Liver (tissue), 9 donors: Measurements from ENCODE around the gene PRCC. TPM values are rescaled to one million over a fixed set of nuclear protein-coding genes. Genes with fewer than 3 reads are reported as not detected.

ENCODE experiments used
- DNase-seq: peaks from one replicate; pipeline ENCODE4 v3.0.0-alpha.2; 2017; ENCODE audit warnings: low spot score
- H3K27ac ChIP-seq, 2 donors: one replicate each; pipeline ENCODE4 v1.7.0; 2013; ENCODE audit warnings: inconsistent platforms in 2 of 2, low read length in 2 of 2, control low read depth in 1 of 2, low read depth in 1 of 2, mild to moderate bottlenecking in 1 of 2
- H3K27me3 ChIP-seq, 4 donors: one replicate each; pipeline versions ENCODE4 v1.6.1 to v1.7.0; 2013; ENCODE audit warnings: low read length in 3 of 4, inconsistent platforms in 1 of 4, mild to moderate bottlenecking in 1 of 4, moderate library complexity in 1 of 4; ENCODE audit not compliant: control insufficient read depth in 4 of 4, insufficient read depth in 4 of 4
- H3K36me3 ChIP-seq, 4 donors: one replicate each; pipeline versions ENCODE4 v1.6.1 to v1.7.0; 2013; ENCODE audit warnings: low read length in 3 of 4, mild to moderate bottlenecking in 3 of 4, low read depth in 1 of 4, moderate library complexity in 1 of 4; ENCODE audit not compliant: control insufficient read depth in 4 of 4, insufficient read depth in 3 of 4
- H3K4me1 ChIP-seq, 4 donors: one replicate each; pipeline versions ENCODE4 v1.6.1 to v1.7.0; 2013; ENCODE audit warnings: low read length in 3 of 4, mild to moderate bottlenecking in 3 of 4, moderate library complexity in 1 of 4; ENCODE audit not compliant: control insufficient read depth in 4 of 4, insufficient read depth in 4 of 4
- H3K4me3 ChIP-seq, 3 donors: one replicate each; pipeline versions ENCODE4 v1.6.1 to v1.7.0; 2013; ENCODE audit warnings: low read length in 3 of 3, control low read depth in 1 of 3, low read depth in 1 of 3, mild to moderate bottlenecking in 1 of 3
- H3K9ac ChIP-seq, 2 donors: one replicate each; pipeline ENCODE4 v1.7.0; 2013; ENCODE audit warnings: low read length in 2 of 2, mild to moderate bottlenecking in 2 of 2, moderate library complexity in 2 of 2, control low read depth in 1 of 2, low read depth in 1 of 2
- H3K9me3 ChIP-seq, 4 donors: one replicate each; pipeline versions ENCODE4 v1.6.1 to v1.7.0; 2013; ENCODE audit warnings: low read length in 3 of 4; ENCODE audit not compliant: control insufficient read depth in 4 of 4
- ATF3 ChIP-seq: IDR thresholded peaks from 2 replicates; pipeline ENCODE4 v1.6.1; 2016; ENCODE audit warnings: antibody characterized with exemption
- CTCF ChIP-seq: fragments of 150-350 bp; IDR thresholded peaks from 2 replicates; pipeline ENCODE4 v1.5.1; 2017; ENCODE audit warnings: improper control_type of control experiment, low read depth, low read length; ENCODE audit not compliant: missing input control
- EGR1 ChIP-seq, 2 donors: IDR thresholded peaks; 2 replicates each; pipeline ENCODE4 v1.6.1; 2016 to 2018; ENCODE audit warnings: antibody characterized with exemption in 2 of 2, low read depth in 2 of 2
- FOXA1 ChIP-seq: IDR thresholded peaks from 2 replicates; pipeline ENCODE4 v1.6.1; 2016; ENCODE audit warnings: antibody characterized with exemption
- FOXA2 ChIP-seq: IDR thresholded peaks from 2 replicates; pipeline ENCODE4 v1.6.1; 2016; ENCODE audit warnings: antibody characterized with exemption
- GABPA ChIP-seq, 2 donors: IDR thresholded peaks in 1 of 2; conservative IDR thresholded peaks in 1 of 2; 2 replicates each; pipeline ENCODE4 v1.6.1; 2016; ENCODE audit warnings: antibody characterized with exemption in 2 of 2, mild to moderate bottlenecking in 1 of 2, moderate library complexity in 1 of 2
- HNF4A ChIP-seq, 2 donors: conservative IDR thresholded peaks; 2 replicates each; pipeline ENCODE4 v1.6.1; 2016; ENCODE audit warnings: antibody characterized with exemption in 2 of 2, mild to moderate bottlenecking in 2 of 2
- HNF4G ChIP-seq: IDR thresholded peaks from 2 replicates; pipeline ENCODE4 v1.6.1; 2016; ENCODE audit warnings: antibody characterized with exemption
- JUND ChIP-seq, 2 donors: IDR thresholded peaks; 2 replicates each; pipeline ENCODE4 v1.6.1; 2016; ENCODE audit warnings: antibody characterized with exemption in 2 of 2
- MAX ChIP-seq: IDR thresholded peaks from 2 replicates; pipeline ENCODE4 v1.6.1; 2016; ENCODE audit warnings: antibody characterized with exemption
- NR2F2 ChIP-seq: IDR thresholded peaks from 2 replicates; pipeline ENCODE4 v1.6.1; 2016; ENCODE audit warnings: antibody characterized with exemption
- RAD21 ChIP-seq, 2 donors: IDR thresholded peaks; 2 replicates each; pipeline ENCODE4 v1.6.1; 2016; ENCODE audit warnings: antibody characterized with exemption in 2 of 2, mild to moderate bottlenecking in 2 of 2
- REST ChIP-seq: IDR thresholded peaks from 2 replicates; pipeline ENCODE4 v1.6.1; 2016; ENCODE audit warnings: antibody characterized with exemption, mild to moderate bottlenecking
- RXRA ChIP-seq, 2 donors: IDR thresholded peaks; 2 replicates each; pipeline ENCODE4 v1.6.1; 2017 to 2018; ENCODE audit warnings: antibody characterized with exemption in 2 of 2, mild to moderate bottlenecking in 1 of 2
- SP1 ChIP-seq: IDR thresholded peaks from 2 replicates; pipeline ENCODE4 v1.6.1; 2018; ENCODE audit warnings: antibody characterized with exemption, mild to moderate bottlenecking
- TAF1 ChIP-seq: conservative IDR thresholded peaks from 2 replicates; pipeline ENCODE4 v1.6.1; 2016; ENCODE audit warnings: antibody characterized with exemption, mild to moderate bottlenecking
- YY1 ChIP-seq: IDR thresholded peaks from 2 replicates; pipeline ENCODE4 v1.6.1; 2016; ENCODE audit warnings: antibody characterized with exemption, mild to moderate bottlenecking
- ZBTB33 ChIP-seq: IDR thresholded peaks from 2 replicates; pipeline ENCODE4 v1.6.1; 2016; ENCODE audit warnings: antibody characterized with exemption
- whole genome bisulfite sequencing: extraction: QIAGEN DNeasy Blood & Tissue Kit; methylation state at CpG from one replicate; pipeline ENCODE4 v1.1.7; 2013; 5-methylcytosine and 5-hydroxymethylcytosine counted together
- polyA plus RNA-seq, 2 donors: library from polyadenylated mRNA; stranded (reverse) in 1 of 2; unstranded in 1 of 2; fragments of 200-250 nt in 1 of 2; fragments of >200 nt in 1 of 2; fragmentation: Nextera tagmentation in 1 of 2; extraction: Ambion mirVana in 1 of 2; gene quantifications; one replicate each; pipeline versions ENCODE4 v1.2.1 to v1.2.3, GENCODE V29; 2013 to 2015
- total RNA-seq, 2 donors: library from RNA; depleted of rRNA; stranded (reverse); fragments of >200 nt; gene quantifications; one replicate each; pipeline ENCODE4 v1.2.3, GENCODE V29; 2014
- donor health status: healthy.
- donor health status: healthy.
- donor health status: healthy.
- donor health status: healthy.
- donor health status: healthy.

The PRCC gene
- total and polyA plus RNA-seq, 4 donors = 8.8 to 19.3 (median 14.3) TPM

GRCh38 chr1:156788136-156788535, 20.8 kb downstream of the PRCC start:
- Histone ChIP-seq H3K4me3 (no peak overlapping the region), H3K9ac (no peak overlapping the region), H3K27ac (no peak overlapping the region), H3K9me3 (no peaks in the 10 kb centered on the region), H3K27me3 (no peaks in the 10 kb centered on the region), H3K4me1 (no peaks in the 10 kb centered on the region), H3K36me3 (peaks cover 13 to 56% (median 41%) of the 10 kb centered on the region in 4 donors)
- WGBS = 94% methylated on average over 2 of the region's 2 CpGs
- TF ChIP-seq FOXA1 = no peak
- no peak for TF ChIP-seq FOXA2
- TF ChIP-seq NR2F2 = no peak
- TF ChIP-seq MAX = no peak
- TF ChIP-seq RAD21 (IDR thresholded peaks at IDR 0.05) = no peak
- TF ChIP-seq TAF1 = no peak
- no peak for TF ChIP-seq JUND (IDR thresholded peaks at IDR 0.05)
- no peak for TF ChIP-seq ATF3
- TF ChIP-seq HNF4G = no peak
- no peak for TF ChIP-seq SP1
- TF ChIP-seq RXRA (IDR thresholded peaks at IDR 0.05) = no peak
- TF ChIP-seq GABPA (IDR thresholded peaks at IDR 0.05 in 1 of 2, conservative IDR thresholded peaks at IDR 0.05 in 1 of 2) = no peak
- no peak for TF ChIP-seq CTCF
- TF ChIP-seq REST = no peak
- no peak for TF ChIP-seq EGR1 (IDR thresholded peaks at IDR 0.05; ENCODE audit: low read depth in 2 of 2)
- no peak for TF ChIP-seq YY1
- TF ChIP-seq HNF4A (conservative IDR thresholded peaks at IDR 0.05) = no peak
- no peak for TF ChIP-seq ZBTB33
- DNase-seq = no peak
